Gastroesophageal sphincter (tissue), 4 donors: ENCODE measurements around the gene PAQR9. TPM values are rescaled to one million over a fixed set of nuclear protein-coding genes. Genes with fewer than 3 reads are reported as not detected.

ENCODE experiments used
- ATAC-seq: fragments of 150-250 bp; one replicate; pipeline ENCODE4 v1.9.1; 2016; ENCODE audit warnings: mild to moderate bottlenecking, moderate library complexity
- H3K27ac ChIP-seq, 4 donors: fragments of 200-600 bp; sonication (generic) in 3 of 4; 1 replicate in 3 of 4; 2 replicates in 1 of 4; pipeline ENCODE4 v1.5.1; 2016 to 2019
- H3K27me3 ChIP-seq: fragments of 200-600 bp; sonication (generic); one replicate; pipeline ENCODE4 v1.5.1; 2019
- H3K36me3 ChIP-seq, 2 donors: fragments of 200-600 bp; sonication (generic); one replicate each; pipeline ENCODE4 v1.5.1; 2019; ENCODE audit warnings: control low read depth in 1 of 2
- H3K4me1 ChIP-seq, 3 donors: fragments of 200-600 bp; sonication (generic); 1 replicate in 2 of 3; 2 replicates in 1 of 3; pipeline ENCODE4 v1.5.1; 2016 to 2019; ENCODE audit warnings: control low read depth in 2 of 3
- H3K4me3 ChIP-seq, 2 donors: fragments of 200-600 bp; sonication (generic); one replicate each; pipeline ENCODE4 v1.5.1; 2019; ENCODE audit warnings: mild to moderate bottlenecking in 1 of 2, moderate library complexity in 1 of 2
- H3K9me3 ChIP-seq, 3 donors: fragments of 200-600 bp; sonication (generic); one replicate each; pipeline ENCODE4 v1.5.1; 2017 to 2019; ENCODE audit warnings: control low read depth in 2 of 3
- CTCF ChIP-seq, 4 experiments: fragments of 200-600 bp in 2 of 4; fragments of 450-650 bp in 2 of 4; sonication (generic) in 1 of 4; IDR thresholded peaks; one replicate each; pipeline ENCODE4 v1.5.1; 2017 to 2019; ENCODE audit warnings: antibody characterized with exemption in 4 of 4, mild to moderate bottlenecking in 2 of 4, moderate library complexity in 2 of 4
- EP300 ChIP-seq: sonication (generic); formaldehyde crosslinking; IDR thresholded peaks from one replicate; pipeline ENCODE4 v1.6.1; 2017; ENCODE audit warnings: antibody characterized with exemption, mild to moderate bottlenecking
- POLR2A ChIP-seq, 2 donors: fragments of 450-650 bp; IDR thresholded peaks; one replicate each; pipeline ENCODE4 v1.6.1; 2017; ENCODE audit warnings: antibody characterized with exemption in 2 of 2, mild to moderate bottlenecking in 2 of 2, moderate library complexity in 1 of 2
- POLR2AphosphoS5 ChIP-seq: sonication (generic); formaldehyde crosslinking; IDR thresholded peaks from one replicate; pipeline ENCODE4 v1.6.1; 2017; ENCODE audit warnings: antibody characterized with exemption
- whole genome bisulfite sequencing, 2 donors: methylation state at CpG; one replicate each; pipeline ENCODE4 v1.1.5; 2018; ENCODE audit warnings: low coverage in 1 of 2; 5-methylcytosine and 5-hydroxymethylcytosine counted together
- total RNA-seq, 4 donors: library from RNA; depleted of rRNA; stranded (reverse); fragments of >200 nt; gene quantifications; one replicate each; pipeline ENCODE4 v1.1.0, GENCODE V29; 2016

Gene PAQR9
- total RNA-seq, 4 donors from 2014 or later: not detected

- ATAC-seq: no peak
- Histone ChIP-seq H3K27ac (peak overlapping the region in 1 of 4 donors; percentile 93), H3K27me3 (no peaks in the 10 kb centered on the region), H3K9me3 (no peaks in the 10 kb centered on the region), H3K4me1 (peaks cover 3 to 74% (median 14%) of the 10 kb centered on the region in 3 donors), H3K4me3 (peak overlapping the region; percentile 75 to 85), H3K36me3 (no peaks in the 10 kb centered on the region)
- no peak for TF ChIP-seq CTCF (IDR thresholded peaks at IDR 0.05)
- TF ChIP-seq POLR2A (IDR thresholded peaks at IDR 0.05): no peak
- no peak for TF ChIP-seq EP300
- TF ChIP-seq POLR2AphosphoS5: no peak
- 0 to 5% methylated on average over 9 of the region's 9 CpGs for WGBS, 2 donors
Observed at GRCh38 chr3:143002727-143003126, 39.3 kb upstream of the PAQR9 start.

GRCh38 chr3:143002083-143002712, 38.7 kb upstream of the PAQR9 start:
- Histone ChIP-seq H3K36me3 (no peaks in the 10 kb centered on the region), H3K9me3 (no peaks in the 10 kb centered on the region), H3K4me3 (peak overlapping the region; percentile 75 to 85), H3K4me1 (peaks cover 3 to 77% (median 14%) of the 10 kb centered on the region in 3 donors), H3K27ac (peak overlapping the region; percentile 54 to 95 (median 92)), H3K27me3 (no peaks in the 10 kb centered on the region)
- WGBS, 2 donors: 0% methylated on average over 15 to 19 of the region's 19 CpGs
- no peak for ATAC-seq
- no peak for TF ChIP-seq CTCF (IDR thresholded peaks at IDR 0.05)

GRCh38 chr3:143001369-143002082, 38.1 kb upstream of the PAQR9 start, which contains the start of gene U2SURP:
Gene U2SURP (plus strand): TSS chr3:143001570. CDS start chr3:143001629, 59 bp downstream.
- H3K27ac ChIP-seq: peak within 1 kb of the TSS; percentile 81 to 95 (median 92)
- peak; percentile 97 for ATAC-seq
- peaks cover 3 to 75% (median 14%) of the 10 kb centered on the region in 3 donors for H3K4me1 ChIP-seq
- H3K27me3 ChIP-seq: no peaks in the 10 kb centered on the region
- 0% methylated on average over 4 of the region's 55 CpGs for WGBS, 2 donors
- TF ChIP-seq POLR2AphosphoS5: peak; percentile 88
- TF ChIP-seq EP300: no peak
- TF ChIP-seq POLR2A (IDR thresholded peaks at IDR 0.05): peak; percentile 45 to 57
- TF ChIP-seq CTCF (IDR thresholded peaks at IDR 0.05): peak in 3 of 4 experiments; percentile 16 to 54 (median 45)
- H3K9me3 ChIP-seq: no peaks in the 10 kb centered on the region
- peak within 1 kb of the TSS; percentile 75 to 85 for H3K4me3 ChIP-seq
- no peaks in the 10 kb centered on the region for H3K36me3 ChIP-seq

- Histone ChIP-seq H3K4me1 (peaks cover 3 to 70% (median 14%) of the 10 kb centered on the region in 3 donors), H3K36me3 (no peaks in the 10 kb centered on the region), H3K4me3 (peak overlapping the region; percentile 75 to 85), H3K9me3 (no peaks in the 10 kb centered on the region), H3K27ac (peak overlapping the region; percentile 81 to 95 (median 92)), H3K27me3 (no peaks in the 10 kb centered on the region)
- TF ChIP-seq EP300 (no peak), POLR2AphosphoS5 (no peak), CTCF (IDR thresholded peaks at IDR 0.05) (no peak), POLR2A (IDR thresholded peaks at IDR 0.05) (no peak)
- peak; percentile 81 for ATAC-seq
- WGBS, 2 donors: 0% methylated on average over 1 to 5 of the region's 15 CpGs
Observed at GRCh38 chr3:143001034-143001368, 37.5 kb upstream of the PAQR9 start.

- Histone ChIP-seq H3K4me1 (peaks cover 3 to 65% (median 14%) of the 10 kb centered on the region in 3 donors), H3K9me3 (no peaks in the 10 kb centered on the region), H3K27me3 (no peaks in the 10 kb centered on the region), H3K27ac (peak overlapping the region; percentile 81 to 95 (median 92)), H3K36me3 (no peaks in the 10 kb centered on the region), H3K4me3 (peak overlapping the region; percentile 75 to 85)
- ATAC-seq: no peak
- TF ChIP-seq POLR2AphosphoS5 (no peak), CTCF (IDR thresholded peaks at IDR 0.05) (no peak), POLR2A (IDR thresholded peaks at IDR 0.05) (no peak), EP300 (no peak)
- 11 to 22% methylated on average over 10 of the region's 10 CpGs for WGBS, 2 donors
Observed at GRCh38 chr3:143000528-143000927, 37.1 kb upstream of the PAQR9 start.
